Chondrocyte (in vitro differentiated cells): Measurements from ENCODE around the gene PLXNA4. TPM values are rescaled to one million over a fixed set of nuclear protein-coding genes. Genes with fewer than 3 reads are reported as not detected.

Experiments used
- DNase-seq: peaks from one replicate; pipeline ENCODE4 v3.0.0; 2021; ENCODE audit warnings: mixed read lengths, low spot score
- H3K27ac Mint-ChIP-seq: one replicate; pipeline ENCODE4 v1.8.0; 2021; ENCODE audit warnings: mild to moderate bottlenecking, moderate library complexity, mixed read lengths; ENCODE audit not compliant: unreplicated experiment
- H3K27me3 Mint-ChIP-seq: 2 replicates; pipeline ENCODE4 v1.8.0; 2021; ENCODE audit warnings: low read depth, mixed read lengths
- H3K36me3 Mint-ChIP-seq: 2 replicates; pipeline ENCODE4 v1.8.0; 2021; ENCODE audit warnings: low read depth, mixed read lengths
- H3K4me1 Mint-ChIP-seq: 2 replicates; pipeline ENCODE4 v1.8.0; 2021; ENCODE audit warnings: low read depth, mild to moderate bottlenecking, mixed read lengths
- H3K4me3 Mint-ChIP-seq: one replicate; pipeline ENCODE4 v1.8.0; 2021; ENCODE audit warnings: mild to moderate bottlenecking, moderate library complexity, mixed read lengths; ENCODE audit not compliant: unreplicated experiment
- H3K9me3 Mint-ChIP-seq: 2 replicates; pipeline ENCODE4 v1.8.0; 2021; ENCODE audit warnings: low read depth, mixed read lengths
- total RNA-seq: library from RNA; stranded (reverse); gene quantifications from 3 replicates; pipeline ENCODE4 v1.2.1, GENCODE V29; 2021
- TF ChIP-seq, protein P1 (sequence below): fragments of 200-600 bp; sonication (generic); IDR thresholded peaks from 2 replicates; pipeline ENCODE4 v1.5.0; 2021; ENCODE audit warnings: antibody characterized with exemption, mild to moderate bottlenecking, moderate library complexity

PLXNA4 gene
- total RNA-seq, 1 donor from 2014 or later = 11.3 TPM

DNA sequence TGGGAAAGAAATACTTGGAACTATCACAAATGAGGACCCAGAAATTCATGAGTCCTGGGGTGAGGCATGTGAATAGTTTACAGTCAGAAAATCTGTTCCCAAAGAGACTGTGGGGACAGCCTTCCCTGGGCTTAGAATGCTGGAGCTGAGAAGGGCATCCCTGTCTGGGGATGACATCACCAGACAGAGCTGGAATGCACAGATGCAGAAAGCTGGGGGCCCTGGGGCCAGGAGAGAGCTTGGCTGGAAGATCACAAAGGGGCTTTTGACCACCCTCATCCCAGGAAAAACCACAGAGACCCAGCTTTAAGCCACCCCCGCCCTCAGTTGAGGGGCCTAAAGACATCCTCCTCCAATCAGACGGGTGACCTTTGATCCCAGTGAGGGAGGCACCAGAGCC lies 264.5 kb downstream of the PLXNA4 start:
- Mint-ChIP-seq H3K9me3 (peaks cover under 1% of the 10 kb centered on the region), H3K4me3 (no peak overlapping the region), H3K27ac (peak overlapping the region; percentile 14), H3K27me3 (no peaks in the 10 kb centered on the region), H3K4me1 (peaks cover 8% of the 10 kb centered on the region), H3K36me3 (peaks cover 2% of the 10 kb centered on the region)
- no peak for DNase-seq
- TF ChIP-seq, protein P1, sequence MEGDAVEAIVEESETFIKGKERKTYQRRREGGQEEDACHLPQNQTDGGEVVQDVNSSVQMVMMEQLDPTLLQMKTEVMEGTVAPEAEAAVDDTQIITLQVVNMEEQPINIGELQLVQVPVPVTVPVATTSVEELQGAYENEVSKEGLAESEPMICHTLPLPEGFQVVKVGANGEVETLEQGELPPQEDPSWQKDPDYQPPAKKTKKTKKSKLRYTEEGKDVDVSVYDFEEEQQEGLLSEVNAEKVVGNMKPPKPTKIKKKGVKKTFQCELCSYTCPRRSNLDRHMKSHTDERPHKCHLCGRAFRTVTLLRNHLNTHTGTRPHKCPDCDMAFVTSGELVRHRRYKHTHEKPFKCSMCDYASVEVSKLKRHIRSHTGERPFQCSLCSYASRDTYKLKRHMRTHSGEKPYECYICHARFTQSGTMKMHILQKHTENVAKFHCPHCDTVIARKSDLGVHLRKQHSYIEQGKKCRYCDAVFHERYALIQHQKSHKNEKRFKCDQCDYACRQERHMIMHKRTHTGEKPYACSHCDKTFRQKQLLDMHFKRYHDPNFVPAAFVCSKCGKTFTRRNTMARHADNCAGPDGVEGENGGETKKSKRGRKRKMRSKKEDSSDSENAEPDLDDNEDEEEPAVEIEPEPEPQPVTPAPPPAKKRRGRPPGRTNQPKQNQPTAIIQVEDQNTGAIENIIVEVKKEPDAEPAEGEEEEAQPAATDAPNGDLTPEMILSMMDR = no peak

DNA sequence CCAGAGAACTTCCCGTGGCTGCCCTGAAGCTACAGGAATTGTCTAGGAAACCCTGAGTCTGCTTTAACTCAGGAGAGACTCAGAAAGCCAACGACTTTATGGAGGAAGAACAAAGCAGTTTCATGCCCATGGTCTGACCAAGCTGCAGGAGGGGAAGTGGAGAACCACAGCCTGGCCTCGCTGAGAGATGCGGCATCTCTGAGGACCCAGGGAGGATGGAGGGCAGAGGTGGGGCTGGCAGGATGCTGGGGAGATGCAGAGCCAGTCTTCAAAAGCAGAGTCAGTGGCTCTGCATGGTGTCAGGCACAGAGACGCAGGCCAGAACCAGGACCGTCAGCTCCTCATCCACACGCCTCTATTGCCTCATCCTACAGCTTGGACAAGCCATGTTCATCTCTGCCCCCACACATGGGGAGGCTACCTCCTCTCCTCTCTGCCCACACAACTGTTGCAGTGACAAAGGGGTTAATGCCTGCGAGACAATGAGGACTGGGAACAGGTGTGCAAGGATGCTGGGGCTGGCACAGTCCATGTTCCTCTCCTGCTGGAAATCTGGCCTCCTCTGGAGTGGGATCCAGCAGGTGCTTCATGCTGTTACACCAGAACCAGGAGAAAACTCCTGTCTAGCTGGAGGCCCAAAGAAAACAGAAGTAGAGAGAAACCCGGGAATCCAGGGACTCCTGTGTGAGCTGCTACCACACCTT lies 267.0 kb downstream of the PLXNA4 start:
- peaks cover 8% of the 10 kb centered on the region for H3K4me1 Mint-ChIP-seq
- H3K36me3 Mint-ChIP-seq = peaks cover 1% of the 10 kb centered on the region
- no peaks in the 10 kb centered on the region for H3K27me3 Mint-ChIP-seq
- no peak overlapping the region for H3K27ac Mint-ChIP-seq
- no peaks in the 10 kb centered on the region for H3K9me3 Mint-ChIP-seq
- no peak overlapping the region for H3K4me3 Mint-ChIP-seq
- no peak for DNase-seq
- TF ChIP-seq, protein P1 = no peak

DNA sequence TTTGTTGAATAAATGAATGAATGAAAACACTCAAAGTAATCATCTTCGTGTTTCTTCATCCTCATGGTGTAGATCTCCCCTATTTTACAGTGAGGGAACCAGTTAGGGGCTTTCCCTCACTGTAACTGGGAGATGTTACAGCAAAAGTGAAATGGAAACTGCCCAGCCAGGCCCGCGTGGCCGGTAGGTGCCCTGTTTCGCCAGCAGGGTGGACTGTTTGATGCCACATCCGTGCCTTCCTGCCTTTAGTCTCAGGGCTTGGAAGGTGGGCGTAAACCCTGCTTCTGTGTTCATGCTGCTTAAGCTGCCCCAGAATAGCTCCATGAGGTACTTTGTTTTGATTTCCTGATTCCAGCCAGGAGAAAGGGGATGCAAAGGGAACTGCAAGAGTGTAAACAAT lies 268.8 kb downstream of the PLXNA4 start:
- no peak overlapping the region for H3K4me3 Mint-ChIP-seq
- peaks cover 8% of the 10 kb centered on the region for H3K4me1 Mint-ChIP-seq
- no peaks in the 10 kb centered on the region for H3K27me3 Mint-ChIP-seq
- TF ChIP-seq, protein P1 = peak; percentile 28
- no peak for DNase-seq
- no peaks in the 10 kb centered on the region for H3K36me3 Mint-ChIP-seq
- H3K9me3 Mint-ChIP-seq = no peaks in the 10 kb centered on the region
- H3K27ac Mint-ChIP-seq = no peak overlapping the region

DNA sequence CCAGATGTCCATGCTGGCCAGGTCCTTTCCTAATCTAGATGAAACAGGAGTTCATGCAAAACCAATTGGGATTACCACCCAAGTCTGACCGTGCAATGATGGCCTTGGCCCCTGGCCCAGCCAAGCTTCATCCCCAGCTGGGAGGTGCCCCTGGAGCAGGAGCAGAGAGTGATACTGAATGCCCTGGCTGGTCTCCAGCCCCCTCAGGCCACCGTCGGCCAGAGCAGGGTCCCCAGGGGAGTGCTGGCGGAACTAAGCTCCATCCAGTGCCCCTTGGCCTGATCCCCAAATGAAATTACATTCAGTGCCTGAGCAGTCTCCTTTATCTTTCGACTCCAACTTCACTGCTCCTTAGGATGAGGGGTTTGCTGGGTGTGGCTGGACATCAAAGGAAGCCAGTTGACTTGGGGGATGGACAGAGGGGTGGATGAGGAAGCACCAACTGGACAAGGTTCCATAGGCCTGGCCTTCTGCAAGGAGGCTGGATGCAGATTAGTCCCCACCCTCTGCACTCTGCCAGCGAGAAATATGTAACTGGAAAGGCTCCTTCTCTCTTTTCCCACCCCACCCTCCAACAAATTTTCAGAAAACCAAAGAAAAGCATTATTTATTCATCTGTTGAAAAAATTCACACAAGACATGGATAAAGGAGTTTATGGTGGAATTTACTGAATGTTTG lies 275.5 kb downstream of the PLXNA4 start:
- Mint-ChIP-seq H3K27ac (no peak overlapping the region), H3K4me3 (no peak overlapping the region), H3K36me3 (no peaks in the 10 kb centered on the region), H3K27me3 (no peaks in the 10 kb centered on the region), H3K4me1 (peaks cover 13% of the 10 kb centered on the region), H3K9me3 (no peaks in the 10 kb centered on the region)
- TF ChIP-seq, protein P1 = no peak
- DNase-seq = no peak

GRCh38 chr7:132298790-132299189 lies 277.5 kb downstream of the PLXNA4 start:
- no peaks in the 10 kb centered on the region for H3K27me3 Mint-ChIP-seq
- no peak overlapping the region for H3K4me3 Mint-ChIP-seq
- no peak overlapping the region for H3K27ac Mint-ChIP-seq
- no peaks in the 10 kb centered on the region for H3K36me3 Mint-ChIP-seq
- DNase-seq = no peak
- no peaks in the 10 kb centered on the region for H3K9me3 Mint-ChIP-seq
- TF ChIP-seq, protein P1 = no peak
- peaks cover 30% of the 10 kb centered on the region for H3K4me1 Mint-ChIP-seq
